Hindlimb muscle (tissue), 1 donor: ENCODE results near the gene SLC16A8. TPM values are rescaled to one million over a fixed set of nuclear protein-coding genes. Genes with fewer than 3 reads are reported as not detected.
"Not testable (repeated sequence)": the region's sequence is repeated elsewhere in the genome, so short reads cannot be mapped to it uniquely, and the experiment has no call there.

Source experiments
- DNase-seq: peaks from one replicate; pipeline ENCODE4 v3.0.0-alpha.2; 2013
- polyA plus RNA-seq: library from polyadenylated mRNA; unstranded; fragments of 120-200 nt; gene quantifications from one replicate; pipeline ENCODE4 v1.2.1, GENCODE V29; 2013; ENCODE audit not compliant: insufficient read length

The SLC16A8 gene
- 3.5 TPM for polyA plus RNA-seq

GRCh38 chr22:38083931-38084631, at the start of gene SLC16A8:
Gene SLC16A8 (minus strand): TSS chr22:38084184. CDS start chr22:38082873, 1,311 bp downstream.
- DNase-seq: no peak

- DNase-seq: no peak
Observed at GRCh38 chr22:38133331-38133730, 49.3 kb upstream of the SLC16A8 start.

GRCh38 chr22:38132794-38133193, 48.8 kb upstream of the SLC16A8 start:
- DNase-seq: no peak

GRCh38 chr22:38132136-38132535, 48.2 kb upstream of the SLC16A8 start:
- no peak for DNase-seq

GRCh38 chr22:38131399-38131798, 47.4 kb upstream of the SLC16A8 start:
- no peak for DNase-seq

GRCh38 chr22:38129856-38130255, 45.9 kb upstream of the SLC16A8 start:
- DNase-seq: no peak

- no peak for DNase-seq
Observed at GRCh38 chr22:38129021-38129420, 45.0 kb upstream of the SLC16A8 start.

GRCh38 chr22:38127869-38128268, 43.9 kb upstream of the SLC16A8 start:
- no peak for DNase-seq

- DNase-seq: no peak
Observed at GRCh38 chr22:38126928-38127668, 43.1 kb upstream of the SLC16A8 start.

GRCh38 chr22:38125751-38126201, 41.8 kb upstream of the SLC16A8 start:
- DNase-seq: no peak

- no peak for DNase-seq
Observed at GRCh38 chr22:38125038-38125610, 41.1 kb upstream of the SLC16A8 start.

GRCh38 chr22:38124236-38124974, 40.4 kb upstream of the SLC16A8 start:
- no peak for DNase-seq

- DNase-seq: no peak
Observed at GRCh38 chr22:38122616-38123015, 38.6 kb upstream of the SLC16A8 start.

- no peak for DNase-seq
Observed at GRCh38 chr22:38120359-38121110, 36.6 kb upstream of the SLC16A8 start.

GRCh38 chr22:38118747-38119146, 34.8 kb upstream of the SLC16A8 start:
- not testable (repeated sequence) for DNase-seq

GRCh38 chr22:38118182-38118581, 34.2 kb upstream of the SLC16A8 start:
- DNase-seq: no peak

GRCh38 chr22:38117556-38117955, 33.6 kb upstream of the SLC16A8 start:
- not testable (repeated sequence) for DNase-seq

GRCh38 chr22:38115423-38116205, 31.6 kb upstream of the SLC16A8 start:
- DNase-seq: no peak

- peak; percentile 81 for DNase-seq
Observed at GRCh38 chr22:38114484-38115398, 30.8 kb upstream of the SLC16A8 start.

GRCh38 chr22:38112381-38112780, 28.4 kb upstream of the SLC16A8 start:
- DNase-seq: no peak
